ENCODE data around the gene BLOC1S5.
A peak's percentile ranks its signal among the peaks of the same experiment; 100 is the strongest.

The BLOC1S5 gene, protein sequence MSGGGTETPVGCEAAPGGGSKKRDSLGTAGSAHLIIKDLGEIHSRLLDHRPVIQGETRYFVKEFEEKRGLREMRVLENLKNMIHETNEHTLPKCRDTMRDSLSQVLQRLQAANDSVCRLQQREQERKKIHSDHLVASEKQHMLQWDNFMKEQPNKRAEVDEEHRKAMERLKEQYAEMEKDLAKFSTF

DNA sequence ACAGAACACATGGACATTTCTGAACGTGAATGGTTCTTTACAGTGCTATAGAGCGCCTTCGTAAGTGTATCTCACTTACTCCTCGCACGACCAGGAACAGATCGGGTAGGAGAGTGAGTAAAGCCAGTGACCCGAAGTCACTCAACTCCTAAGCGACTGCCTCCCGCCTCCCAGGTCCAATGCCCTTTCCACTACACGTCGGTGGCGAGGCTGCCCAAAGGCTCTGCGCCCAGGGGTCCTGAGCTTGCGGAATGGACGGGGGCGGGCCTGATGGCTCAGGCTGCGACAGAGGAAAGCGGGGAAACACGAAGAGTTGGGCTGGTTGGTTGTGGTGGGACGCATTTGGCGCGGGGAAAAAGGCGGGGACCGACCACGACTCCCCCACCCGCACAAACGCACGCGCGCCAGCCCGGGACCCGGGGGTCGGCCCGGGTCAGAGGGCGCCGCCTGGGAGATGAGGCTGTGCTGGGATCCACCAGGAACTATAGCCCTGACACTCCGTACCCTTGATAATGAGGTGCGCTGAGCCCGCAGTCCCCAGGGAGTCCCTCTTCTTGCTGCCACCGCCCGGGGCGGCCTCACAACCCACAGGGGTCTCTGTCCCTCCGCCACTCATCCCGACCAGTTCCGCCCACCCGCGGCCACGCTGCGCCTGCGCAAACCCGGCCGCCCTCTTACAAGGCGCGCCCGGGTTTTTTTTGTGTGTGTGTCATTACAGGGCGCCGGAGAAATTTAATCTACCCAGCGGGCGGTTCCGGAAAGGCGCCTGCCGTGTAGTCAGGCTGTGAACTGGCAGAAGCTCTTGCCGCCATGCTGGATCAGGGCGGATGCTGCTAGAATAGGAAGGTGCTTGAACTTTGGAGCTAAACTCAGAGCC, at the start of gene BLOC1S5:
Gene BLOC1S5, minus strand, starts transcription at position 629 of the 877 bp plus-strand sequence. Its CDS starts 13 bp downstream, at position 616.
- peak; percentile 88 for DNase-seq

DNA sequence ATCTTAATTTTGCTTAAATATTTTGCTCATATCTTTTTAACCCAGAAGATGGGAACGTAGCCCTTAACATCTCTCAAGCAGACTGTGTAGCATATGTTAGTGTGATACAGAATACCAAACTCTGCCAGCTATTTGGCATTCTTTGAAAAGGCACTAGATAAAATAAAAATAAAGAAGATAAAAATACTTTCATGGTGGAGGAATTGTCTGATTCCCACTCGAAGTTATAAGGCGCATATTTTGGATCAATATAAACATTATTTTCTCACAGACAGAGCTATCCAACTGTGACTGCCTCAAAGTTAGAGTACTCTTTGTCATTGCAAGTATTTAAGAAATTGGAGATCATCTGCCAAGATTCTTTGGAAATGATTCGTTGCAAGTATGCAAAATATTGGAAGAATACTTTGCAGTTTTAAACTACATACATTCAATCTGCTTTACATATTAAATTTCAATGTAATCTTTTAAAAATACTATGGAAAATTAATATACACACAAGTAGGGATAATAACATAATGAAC, 49.0 kb upstream of the BLOC1S5 start:
- no peak for DNase-seq

DNA sequence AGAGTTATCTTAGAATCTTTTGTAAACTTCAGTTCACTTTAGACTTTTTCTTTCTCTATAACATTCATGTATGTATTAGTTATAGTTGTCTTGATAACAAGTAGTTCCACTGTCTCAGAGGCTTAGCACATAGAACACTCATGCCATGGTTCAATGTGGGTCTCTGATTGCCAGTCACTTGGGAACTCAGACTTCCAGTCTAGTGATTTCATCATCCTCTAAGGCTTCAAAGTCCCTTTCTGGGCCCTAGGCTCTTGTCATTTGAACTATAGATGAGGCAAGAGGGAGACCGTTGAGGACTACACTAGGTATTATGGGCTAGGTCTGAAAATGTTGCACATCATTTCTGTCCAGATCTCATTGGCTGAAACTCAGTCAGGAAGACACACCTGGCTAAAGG, 46.5 kb upstream of the BLOC1S5 start:
- DNase-seq, result no peak

- no peak for DNase-seq
Observed at GRCh38 chr6:8110117-8110721, 46.0 kb upstream of the BLOC1S5 start.

GRCh38 chr6:8108759-8109539, 44.8 kb upstream of the BLOC1S5 start:
- no peak for DNase-seq

- peak; percentile 19 for DNase-seq
Observed at GRCh38 chr6:8108031-8108660, 44.0 kb upstream of the BLOC1S5 start.

DNA sequence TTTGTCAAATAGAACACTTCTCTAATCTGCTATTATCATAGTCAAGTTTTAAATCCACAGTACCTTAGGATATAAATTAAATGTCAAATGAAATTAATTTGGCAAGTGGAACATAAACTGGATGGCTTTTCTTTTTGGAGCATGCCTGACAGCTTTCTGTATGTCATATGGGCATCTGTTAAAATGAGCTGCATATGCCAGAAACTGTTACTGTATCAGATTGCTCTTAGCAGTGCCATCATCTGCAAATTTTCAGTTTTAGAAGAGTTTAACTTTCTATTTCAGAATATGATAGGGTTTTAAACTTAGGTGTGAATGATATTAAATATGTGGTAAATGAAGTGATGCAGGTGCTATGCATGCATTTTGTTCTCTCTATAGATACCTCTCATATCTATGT, 41.6 kb upstream of the BLOC1S5 start:
- DNase-seq, result no peak

GRCh38 chr6:8103726-8104125, 39.5 kb upstream of the BLOC1S5 start:
- DNase-seq, result no peak

- peak; percentile 77 for DNase-seq
Observed at GRCh38 chr6:8102122-8102958, 38.2 kb upstream of the BLOC1S5 start, which contains the start of gene EEF1E1. Gene EEF1E1, minus strand, starts transcription at chr6:8102548. Its CDS starts 27 bp downstream, at chr6:8102521.

- no peak for DNase-seq
Observed at GRCh38 chr6:8100159-8100854, 36.1 kb upstream of the BLOC1S5 start.

DNA sequence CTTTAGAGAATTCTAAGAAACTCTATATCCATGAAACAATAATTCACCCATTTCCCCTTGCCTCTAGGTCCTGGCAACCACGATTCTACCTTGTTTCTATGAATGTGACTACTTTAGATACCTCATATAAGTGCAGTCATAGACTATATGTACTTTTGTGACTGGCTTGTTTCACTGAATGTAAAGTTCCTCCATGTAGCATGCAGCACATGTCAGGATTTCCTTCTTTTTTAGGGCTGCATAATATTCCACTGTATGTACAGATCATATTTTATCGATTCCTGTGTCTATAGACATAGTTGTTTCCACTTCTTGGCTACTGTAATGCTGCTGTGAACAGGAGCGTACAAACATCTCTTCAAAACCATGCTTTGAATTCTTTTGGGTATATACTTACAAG, 26.5 kb upstream of the BLOC1S5 start:
- no peak for DNase-seq

- DNase-seq, result no peak
Observed at GRCh38 chr6:8088886-8089285, 24.7 kb upstream of the BLOC1S5 start.

- DNase-seq, result no peak
Observed at GRCh38 chr6:8087870-8088754, 23.9 kb upstream of the BLOC1S5 start.

GRCh38 chr6:8086755-8087306, 22.6 kb upstream of the BLOC1S5 start:
- DNase-seq, result no peak

DNA sequence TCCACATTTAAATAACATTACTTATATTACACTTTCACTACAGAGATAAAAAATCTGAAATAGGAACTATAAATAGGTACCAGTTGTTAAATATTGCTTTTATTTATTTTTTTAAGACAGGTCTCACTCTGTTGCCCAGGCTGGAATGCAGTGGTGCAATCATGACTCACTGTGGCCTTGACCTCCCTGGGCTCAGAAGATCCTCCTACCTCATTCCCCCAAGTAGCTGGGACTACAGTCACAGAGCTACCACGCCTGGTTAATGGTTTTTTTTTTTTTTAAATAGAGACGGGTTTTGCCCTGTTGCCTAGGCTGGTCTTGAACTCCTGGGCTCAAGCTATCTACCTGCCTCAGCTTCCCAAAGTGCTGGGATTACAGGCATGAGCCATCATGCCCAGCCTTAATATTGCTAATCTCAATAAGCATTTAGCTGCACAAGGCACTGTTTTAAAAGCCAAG, 20.9 kb upstream of the BLOC1S5 start:
- DNase-seq, result peak; percentile 64

DNA sequence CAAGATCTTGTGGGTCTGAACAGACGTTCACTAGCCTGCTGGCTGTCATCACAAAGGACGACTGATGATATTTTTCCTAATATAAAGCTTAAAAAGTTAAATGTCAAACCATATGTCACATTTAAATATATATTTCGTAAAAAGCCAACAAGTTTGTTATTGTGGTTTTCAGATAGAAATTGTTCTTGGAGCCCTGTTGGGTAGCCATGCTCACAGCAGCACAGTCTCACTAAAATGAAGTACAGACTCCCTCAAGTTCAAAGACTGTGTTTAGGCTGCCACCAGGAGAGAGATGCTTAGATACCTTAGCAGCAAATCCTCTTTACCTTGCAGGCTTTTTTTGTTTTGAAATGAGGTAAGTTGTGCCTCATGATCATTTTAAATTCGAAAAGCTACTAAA, 20.4 kb upstream of the BLOC1S5 start:
- DNase-seq, result no peak

- DNase-seq, result no peak
Observed at GRCh38 chr6:8082954-8083858, 19.0 kb upstream of the BLOC1S5 start.

GRCh38 chr6:8082572-8082953, 18.4 kb upstream of the BLOC1S5 start:
- DNase-seq, result no peak

Data from T1000 (cell line).